Fibroblast of skin of right quadriceps (primary cell): ENCODE measurements around the gene PCNX1.

Experiments used
- DNase-seq: peaks from one replicate; pipeline ENCODE4 v3.0.0-alpha.2; 2013

PCNX1 gene

GRCh38 chr14:70889555-70889954, 17.7 kb upstream of the PCNX1 start:
- no peak for DNase-seq

GRCh38 chr14:70890826-70891659, 16.2 kb upstream of the PCNX1 start:
- DNase-seq = peak; percentile 36

- DNase-seq = no peak
These were observed 15.5 kb upstream of the PCNX1 start for GRCh38 chr14:70891737-70892136.

- no peak for DNase-seq
These were observed 14.0 kb upstream of the PCNX1 start for GRCh38 chr14:70893062-70893845.

- DNase-seq = no peak
These were observed 13.4 kb upstream of the PCNX1 start for GRCh38 chr14:70893858-70894291.

GRCh38 chr14:70894868-70895267, 12.4 kb upstream of the PCNX1 start:
- no peak for DNase-seq

GRCh38 chr14:70896317-70896716, 10.9 kb upstream of the PCNX1 start:
- no peak for DNase-seq

- peak; percentile 28 for DNase-seq
These were observed 10.3 kb upstream of the PCNX1 start for GRCh38 chr14:70896981-70897380.

GRCh38 chr14:70897464-70897863, 9.8 kb upstream of the PCNX1 start:
- peak; percentile 83 for DNase-seq

GRCh38 chr14:70898111-70898745, 9.0 kb upstream of the PCNX1 start:
- peak; percentile 54 for DNase-seq

- DNase-seq = peak; percentile 81
These were observed 6.0 kb upstream of the PCNX1 start for GRCh38 chr14:70901269-70901668.

GRCh38 chr14:70902184-70902583, 5.1 kb upstream of the PCNX1 start:
- no peak for DNase-seq

GRCh38 chr14:70904373-70904772, 2.9 kb upstream of the PCNX1 start:
- DNase-seq = no peak

- DNase-seq = peak; percentile 78
These were observed 2.0 kb upstream of the PCNX1 start for GRCh38 chr14:70905301-70905700.

GRCh38 chr14:70906793-70907175, 475 bp upstream of the PCNX1 start:
- no peak for DNase-seq

- DNase-seq = peak; percentile 49
These were observed 1.0 kb downstream of the PCNX1 start for GRCh38 chr14:70907996-70908934.

GRCh38 chr14:70908935-70909641, 1.8 kb downstream of the PCNX1 start:
- DNase-seq = no peak

- DNase-seq = no peak
These were observed 2.7 kb downstream of the PCNX1 start for GRCh38 chr14:70909733-70910614.

- DNase-seq = no peak
These were observed 8.2 kb downstream of the PCNX1 start for GRCh38 chr14:70915415-70915814.

- DNase-seq = no peak
These were observed 9.0 kb downstream of the PCNX1 start for GRCh38 chr14:70916300-70916699.

- no peak for DNase-seq
These were observed 9.5 kb downstream of the PCNX1 start for GRCh38 chr14:70916799-70917198.
